Measurements from ENCODE around the gene S100A1. TPM values are rescaled to one million over a fixed set of nuclear protein-coding genes. Genes with fewer than 3 reads are reported as not detected.
A peak's percentile ranks its signal among the peaks of the same experiment; 100 is the strongest.

Gene S100A1
- total and polyA plus RNA-seq, 2 of the 13 experiments (the other 11 are each of a cell fraction or from before 2014, with no cell fraction given): 120 to 251 TPM

GRCh38 chr1:153633754-153634665 is 5.8 kb downstream of the S100A1 start, which contains the start of gene CHTOP (continued):
- TF ChIP-seq ZBTB37 (CRISPR knock-in tag; IDR thresholded peaks at IDR 0.05): no peak
- TF ChIP-seq ZNF24 (IDR thresholded peaks at IDR 0.05): no peak
- TF ChIP-seq FOXP4 (CRISPR knock-in tag; IDR thresholded peaks at IDR 0.05): peak; percentile 7; the same call in 1 of the 2 replicates
- no peak for TF ChIP-seq NR2F6 (IDR thresholded peaks at IDR 0.05)
- TF ChIP-seq NR2F6 (CRISPR knock-in tag; IDR thresholded peaks at IDR 0.05): no peak
- no peak for TF ChIP-seq DDIT3 (CRISPR knock-in tag; IDR thresholded peaks at IDR 0.05)
- no peak for TF ChIP-seq GTF3A (CRISPR knock-in tag; conservative IDR thresholded peaks at IDR 0.05)
- TF ChIP-seq ZNF775 (CRISPR knock-in tag; IDR thresholded peaks at IDR 0.05; ENCODE audit: borderline replicate concordance): no peak
- TF ChIP-seq LCORL (IDR thresholded peaks at IDR 0.05): no peak
- TF ChIP-seq LCORL (CRISPR knock-in tag; IDR thresholded peaks at IDR 0.05): peak; percentile 83
- TF ChIP-seq FOSL2 (CRISPR knock-in tag; IDR thresholded peaks at IDR 0.05): no peak
- no peak for TF ChIP-seq ZNF256 (CRISPR knock-in tag; conservative IDR thresholded peaks at IDR 0.05)
- TF ChIP-seq ZNF709 (CRISPR knock-in tag; IDR thresholded peaks at IDR 0.05): no peak; the same call in 1 of the 2 replicates
- TF ChIP-seq POLR2A (IDR thresholded peaks at IDR 0.05; ENCODE audit: insufficient read depth in 1 of 2, low read depth in 2 of 2, low read length in 2 of 2): peak; percentile 85
- TF ChIP-seq ASH2L (IDR thresholded peaks at IDR 0.05; ENCODE audit: insufficient read length, low read depth, low read length): peak; percentile 96
- no peak; the same call in 1 of the 2 replicates for TF ChIP-seq JDP2 (CRISPR knock-in tag; IDR thresholded peaks at IDR 0.05; ENCODE audit: borderline replicate concordance)
- TF ChIP-seq ZNF343 (CRISPR knock-in tag; IDR thresholded peaks at IDR 0.05): no peak
- 0 out of 2 replicates have a peak, but pooled peaks have one; percentile 61 for TF ChIP-seq ZNF329 (CRISPR knock-in tag; IDR thresholded peaks at IDR 0.05; ENCODE audit: low read depth)
- TF ChIP-seq ZNF841 (CRISPR knock-in tag; IDR thresholded peaks at IDR 0.05; ENCODE audit: borderline replicate concordance): no peak
- TF ChIP-seq ZFP62 (CRISPR knock-in tag; IDR thresholded peaks at IDR 0.05): no peak
- no peak for TF ChIP-seq SP1 (IDR thresholded peaks at IDR 0.05)
- peak; percentile 73 for TF ChIP-seq SP1 (CRISPR knock-in tag; IDR thresholded peaks at IDR 0.05)
- TF ChIP-seq ZNF501 (CRISPR knock-in tag; IDR thresholded peaks at IDR 0.05): peak; percentile 96
- peak; percentile 51; the same call in 1 of the 2 replicates for TF ChIP-seq SIN3A (IDR thresholded peaks at IDR 0.05; ENCODE audit: borderline replicate concordance, low read depth, low read length)
- TF ChIP-seq NAIF1 (CRISPR knock-in tag; IDR thresholded peaks at IDR 0.05; ENCODE audit: borderline replicate concordance): peak; percentile 92
- 0 out of 2 replicates have a peak, but pooled peaks have one; percentile 66 for TF ChIP-seq ZNF431 (CRISPR knock-in tag; IDR thresholded peaks at IDR 0.05; ENCODE audit: borderline replicate concordance, low read depth)
- peak; percentile 42; the same call in 1 of the 2 replicates for TF ChIP-seq ZSCAN21 (CRISPR knock-in tag; IDR thresholded peaks at IDR 0.05; ENCODE audit: borderline replicate concordance)
- no peak for TF ChIP-seq ZNF10 (CRISPR knock-in tag; IDR thresholded peaks at IDR 0.05; ENCODE audit: borderline replicate concordance, low read depth)
- 0 out of 2 replicates have a peak, but pooled peaks have one; percentile 4 for TF ChIP-seq RFX5 (IDR thresholded peaks at IDR 0.05; ENCODE audit: low read depth, low read length)
- no peak for TF ChIP-seq TP53 (CRISPR knock-in tag; conservative IDR thresholded peaks at IDR 0.05)
